ENCODE measurements around the gene CLNK. TPM values are rescaled to one million over a fixed set of nuclear protein-coding genes. Genes with fewer than 3 reads are reported as not detected.

The CLNK gene
- total RNA-seq, 1 donor from 2014 or later: not detected

GRCh38 chr4:10470505-10470904 lies 214.1 kb downstream of the CLNK start:
- Histone ChIP-seq H3K9me3 (no peaks in the 10 kb centered on the region), H3K4me1 (no peaks in the 10 kb centered on the region), H3K27ac (no peak overlapping the region), H3K27me3 (no peaks in the 10 kb centered on the region), H3K36me3 (no peaks in the 10 kb centered on the region), H3K4me3 (no peak overlapping the region)
- DNase-seq (ENCODE audit: extremely low spot score in 2 of 2): no peak
- TF ChIP-seq POLR2A (IDR thresholded peaks at IDR 0.05) (no peak), CTCF (IDR thresholded peaks at IDR 0.05) (no peak), POLR2AphosphoS5 (IDR thresholded peaks at IDR 0.05; ENCODE audit: insufficient read depth in 1 of 2, low read depth in 1 of 2) (no peak)
- intact Hi-C loops (cut with DNase I): no loop called here

DNA sequence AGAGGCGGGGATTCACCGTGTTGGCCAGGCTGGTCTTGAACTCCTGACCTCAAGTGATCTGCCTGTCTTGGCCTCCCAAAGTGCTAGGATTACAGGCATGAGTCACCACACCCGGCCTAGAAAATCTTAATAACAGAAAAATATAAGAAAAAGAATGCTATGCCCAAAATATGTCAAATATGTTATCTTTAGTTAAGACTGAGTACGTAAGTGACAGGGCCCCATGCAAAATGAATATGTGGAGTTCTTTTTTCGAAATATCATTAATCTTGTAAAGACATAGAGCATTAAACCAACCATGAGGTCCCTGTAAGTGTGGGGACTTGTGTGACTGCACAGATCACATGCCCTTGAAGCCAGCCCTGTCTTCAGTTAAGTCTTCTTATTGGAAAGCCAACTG lies 218.4 kb downstream of the CLNK start:
- H3K27me3 ChIP-seq: no peaks in the 10 kb centered on the region
- no peak overlapping the region for H3K27ac ChIP-seq
- no peak for DNase-seq (ENCODE audit: extremely low spot score in 2 of 2)
- H3K9me3 ChIP-seq: no peaks in the 10 kb centered on the region
- no peaks in the 10 kb centered on the region for H3K36me3 ChIP-seq
- no peak overlapping the region for H3K4me3 ChIP-seq
- no peak for TF ChIP-seq POLR2A (IDR thresholded peaks at IDR 0.05)
- no peak for TF ChIP-seq CTCF (IDR thresholded peaks at IDR 0.05)
- no peak for TF ChIP-seq POLR2AphosphoS5 (IDR thresholded peaks at IDR 0.05; ENCODE audit: insufficient read depth in 1 of 2, low read depth in 1 of 2)
- intact Hi-C loops (cut with DNase I): no loop called here
- peaks cover 7% of the 10 kb centered on the region for H3K4me1 ChIP-seq

DNA sequence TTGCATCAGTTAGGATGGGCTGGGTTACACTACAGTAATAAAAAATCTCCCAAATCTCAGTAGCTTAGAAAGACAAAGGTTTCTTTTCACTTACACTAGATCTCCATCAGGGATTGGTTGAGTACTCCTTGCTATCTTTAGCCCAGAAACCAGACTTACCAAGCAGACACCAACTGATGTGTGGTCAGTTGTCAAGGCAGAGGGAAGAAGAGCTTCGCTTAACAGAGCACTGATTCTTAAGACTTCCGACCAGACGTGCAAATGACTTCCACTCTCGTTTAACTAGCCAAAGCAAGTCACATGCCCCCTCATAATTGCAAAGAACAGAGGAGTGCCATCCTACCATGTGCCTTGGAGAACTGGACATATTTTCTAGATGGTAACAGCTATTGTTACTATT lies 221.7 kb downstream of the CLNK start:
- Histone ChIP-seq H3K27ac (no peak overlapping the region), H3K4me3 (no peak overlapping the region), H3K27me3 (no peaks in the 10 kb centered on the region), H3K9me3 (no peaks in the 10 kb centered on the region), H3K36me3 (no peaks in the 10 kb centered on the region), H3K4me1 (peaks cover 10% of the 10 kb centered on the region)
- intact Hi-C loops (cut with DNase I): no loop called here
- no peak for TF ChIP-seq CTCF (IDR thresholded peaks at IDR 0.05)
- TF ChIP-seq POLR2A (IDR thresholded peaks at IDR 0.05): no peak
- TF ChIP-seq POLR2AphosphoS5 (IDR thresholded peaks at IDR 0.05; ENCODE audit: insufficient read depth in 1 of 2, low read depth in 1 of 2): no peak
- no peak for DNase-seq (ENCODE audit: extremely low spot score in 2 of 2)

DNA sequence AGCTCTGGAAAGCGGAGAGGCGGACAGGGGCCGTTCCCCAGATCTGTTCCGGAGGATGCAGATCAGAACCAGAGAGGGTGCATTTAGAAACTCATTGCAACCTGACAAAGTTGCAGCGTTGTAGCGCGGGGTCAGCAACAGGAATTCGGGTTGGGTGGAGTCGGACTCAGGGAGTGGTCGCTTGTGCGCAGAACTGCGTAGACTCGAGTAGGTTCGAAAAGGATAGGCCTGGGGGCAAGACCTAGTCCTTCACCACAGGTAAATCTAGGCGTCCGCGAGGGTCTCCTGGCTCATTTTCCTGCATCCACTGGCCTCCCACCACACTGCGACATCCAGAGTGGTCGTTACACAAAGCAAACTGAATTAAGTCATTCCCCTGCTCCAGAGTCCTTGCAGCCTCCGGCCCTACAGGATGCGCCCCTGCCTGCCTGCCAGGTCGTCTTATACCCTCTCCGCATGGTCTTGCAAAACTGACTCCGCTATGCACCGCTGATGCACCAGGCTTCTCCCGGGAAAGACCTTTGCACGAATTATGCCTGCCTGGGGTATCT lies 222.6 kb downstream of the CLNK start:
- TF ChIP-seq POLR2A (IDR thresholded peaks at IDR 0.05) (no peak), POLR2AphosphoS5 (IDR thresholded peaks at IDR 0.05; ENCODE audit: insufficient read depth in 1 of 2, low read depth in 1 of 2) (no peak), CTCF (IDR thresholded peaks at IDR 0.05) (no peak)
- intact Hi-C loops (cut with DNase I): no loop called here
- no peaks in the 10 kb centered on the region for H3K27me3 ChIP-seq
- peaks cover 10% of the 10 kb centered on the region for H3K4me1 ChIP-seq
- H3K36me3 ChIP-seq: no peaks in the 10 kb centered on the region
- H3K9me3 ChIP-seq: no peaks in the 10 kb centered on the region
- peak overlapping the region; percentile 26 to 41 for H3K4me3 ChIP-seq
- no peak overlapping the region for H3K27ac ChIP-seq
- no peak for DNase-seq (ENCODE audit: extremely low spot score in 2 of 2)

GRCh38 chr4:10461091-10461849 lies 223.3 kb downstream of the CLNK start:
- peaks cover 14% of the 10 kb centered on the region for H3K4me1 ChIP-seq
- TF ChIP-seq POLR2AphosphoS5 (IDR thresholded peaks at IDR 0.05; ENCODE audit: insufficient read depth in 1 of 2, low read depth in 1 of 2) (no peak), CTCF (IDR thresholded peaks at IDR 0.05) (peak; percentile 25 to 70 (median 67))
- no peak for DNase-seq (ENCODE audit: extremely low spot score in 2 of 2)
- no peaks in the 10 kb centered on the region for H3K27me3 ChIP-seq
- no peaks in the 10 kb centered on the region for H3K36me3 ChIP-seq
- intact Hi-C loops (cut with DNase I): no loop called here
- H3K4me3 ChIP-seq: peak overlapping the region; percentile 26 to 41
- H3K27ac ChIP-seq: no peak overlapping the region
- no peaks in the 10 kb centered on the region for H3K9me3 ChIP-seq
